COR-L47 (cell line): ENCODE data around the gene ACTG2.
"Not testable (repeated sequence)": the region's sequence is repeated elsewhere in the genome, so short reads cannot be mapped to it uniquely, and the experiment has no call there.

ENCODE experiments used
- DNase-seq: peaks from one replicate; lab custom pipeline; 2025; lab: John Stamatoyannopoulos, UW

The ACTG2 gene

DNA sequence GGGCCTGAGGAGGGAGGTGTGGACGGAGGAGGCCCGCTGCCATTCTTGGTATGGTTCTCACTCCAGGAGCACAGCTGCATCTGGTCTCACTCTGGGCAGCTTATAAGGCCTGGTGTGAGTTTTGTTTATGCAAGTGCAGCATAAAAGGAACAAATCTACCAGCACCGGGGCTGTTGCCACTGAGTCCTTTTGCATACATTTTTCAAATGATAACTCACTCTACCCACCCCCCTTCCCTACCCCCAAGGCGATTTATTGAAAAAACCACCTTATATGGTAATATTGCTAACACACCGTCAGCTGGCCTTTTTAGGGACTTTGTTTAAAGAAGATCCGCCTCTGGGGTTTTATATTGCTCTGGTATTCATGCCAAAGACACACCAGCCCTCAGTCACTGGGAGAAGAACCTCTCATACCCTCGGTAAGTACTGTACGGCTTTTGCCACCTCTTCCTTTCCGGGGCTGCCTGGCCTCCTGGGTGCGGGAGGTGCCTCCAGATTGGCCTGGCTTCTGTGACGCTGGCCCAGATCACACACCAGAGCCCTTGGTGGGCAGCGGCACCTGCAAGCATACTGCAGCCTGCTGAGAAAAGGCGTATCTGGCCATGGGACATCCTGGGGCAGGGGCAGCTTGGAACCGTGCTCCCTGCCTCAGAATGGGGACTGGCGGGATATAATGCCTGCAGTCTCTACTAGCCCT, at the start of gene ACTG2:
ACTG2 (plus strand) TSS at position 378 of the 699 bp plus-strand sequence. CDS start 8,304 bp downstream, outside the sequence.
- no peak for DNase-seq

DNA sequence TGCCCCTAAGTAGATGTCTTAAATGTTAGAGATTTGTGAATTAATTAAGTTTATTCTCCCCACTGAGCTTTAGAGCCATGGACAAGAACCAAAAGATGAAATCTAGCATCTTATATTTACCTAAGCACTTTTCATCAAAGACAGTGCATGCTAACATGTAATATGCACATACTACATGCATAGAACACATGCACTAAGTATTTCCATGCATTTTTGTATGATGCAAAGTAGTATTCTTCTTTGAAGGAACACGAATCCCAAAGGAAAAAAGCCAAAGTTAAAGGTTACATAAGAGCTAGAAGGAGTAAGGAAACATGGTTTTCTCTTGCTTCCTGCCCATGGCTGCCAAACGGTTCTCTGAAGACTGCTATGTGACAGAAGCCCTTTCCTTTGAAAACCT, 48.7 kb upstream of the ACTG2 start:
- DNase-seq = no peak

DNA sequence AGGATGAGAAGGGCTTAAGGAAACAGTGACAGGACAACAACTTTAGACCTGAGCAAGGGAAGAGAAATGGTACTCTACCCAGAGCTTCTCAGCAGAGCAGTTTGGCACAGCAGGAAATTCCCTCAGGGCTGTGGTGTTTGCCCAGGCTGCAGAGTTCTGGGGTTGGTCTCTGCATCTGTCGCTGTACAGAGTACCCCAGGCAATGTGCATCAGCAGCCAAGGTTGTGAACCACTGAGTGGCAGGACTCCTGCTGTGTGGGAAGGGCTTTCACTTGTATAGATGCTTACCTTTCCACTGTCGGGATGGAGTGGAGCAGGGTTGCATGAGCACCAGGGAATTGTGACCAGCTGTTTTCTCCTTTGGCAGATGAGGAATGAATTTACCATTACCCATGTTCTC, 42.8 kb upstream of the ACTG2 start:
- DNase-seq = no peak

DNA sequence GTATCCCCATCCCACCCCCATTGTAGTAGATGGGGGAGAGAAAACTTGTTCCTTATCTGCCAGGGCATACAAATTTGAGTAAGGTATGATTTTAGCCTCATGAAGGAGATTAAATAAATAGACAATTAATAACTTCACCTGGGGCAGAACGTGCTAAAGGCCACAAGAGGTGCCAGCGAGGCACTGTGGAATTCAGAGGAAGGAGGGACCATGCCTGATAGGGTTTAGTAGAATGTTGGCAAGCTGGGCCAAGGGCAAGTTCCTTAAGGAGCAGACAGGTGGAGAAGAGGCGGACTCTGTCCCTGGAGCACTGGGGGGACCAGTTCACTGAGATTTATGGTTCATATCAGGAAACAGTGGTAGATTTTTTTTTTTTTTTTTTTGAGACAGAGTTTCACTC, 41.5 kb upstream of the ACTG2 start:
- no peak for DNase-seq

DNA sequence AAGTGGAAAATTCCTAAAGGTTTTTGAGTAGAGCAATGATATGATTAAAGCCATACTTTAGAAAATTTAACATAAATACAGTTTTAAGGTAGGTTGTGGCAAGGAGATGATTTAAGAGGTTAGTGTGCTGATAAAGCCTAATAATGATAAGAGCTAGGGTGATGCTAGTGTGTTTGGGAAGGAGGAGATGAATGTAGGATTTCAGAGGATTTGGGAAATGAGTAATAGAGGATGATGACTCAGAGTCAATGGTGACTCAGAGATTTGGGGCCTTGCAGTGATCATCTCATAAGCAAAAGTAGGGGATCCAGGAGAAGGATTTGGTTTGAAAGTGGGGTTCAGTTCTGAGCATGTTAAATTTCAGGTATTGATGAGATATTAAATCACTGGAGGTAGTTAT, 40.8 kb upstream of the ACTG2 start:
- no peak for DNase-seq

DNA sequence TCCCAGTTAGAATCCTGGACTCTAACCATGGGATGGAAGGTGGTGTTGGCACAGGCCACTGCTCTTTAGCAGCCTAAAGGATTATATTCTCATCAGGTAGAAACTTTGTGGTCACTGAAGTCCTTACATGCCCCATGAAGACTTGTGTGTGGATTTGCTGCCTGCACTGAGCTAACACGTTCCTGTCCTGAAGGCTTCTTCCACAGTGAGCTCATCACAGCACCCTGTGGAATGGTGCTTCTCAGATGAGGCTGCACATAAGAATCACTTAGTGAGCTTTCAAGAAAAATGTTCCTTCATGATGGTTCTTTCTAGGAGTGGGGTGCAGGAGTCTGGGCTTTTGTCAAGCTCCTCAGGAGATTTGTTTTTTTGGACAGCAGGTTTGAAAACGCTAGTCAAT, 37.3 kb upstream of the ACTG2 start:
- DNase-seq = no peak

DNA sequence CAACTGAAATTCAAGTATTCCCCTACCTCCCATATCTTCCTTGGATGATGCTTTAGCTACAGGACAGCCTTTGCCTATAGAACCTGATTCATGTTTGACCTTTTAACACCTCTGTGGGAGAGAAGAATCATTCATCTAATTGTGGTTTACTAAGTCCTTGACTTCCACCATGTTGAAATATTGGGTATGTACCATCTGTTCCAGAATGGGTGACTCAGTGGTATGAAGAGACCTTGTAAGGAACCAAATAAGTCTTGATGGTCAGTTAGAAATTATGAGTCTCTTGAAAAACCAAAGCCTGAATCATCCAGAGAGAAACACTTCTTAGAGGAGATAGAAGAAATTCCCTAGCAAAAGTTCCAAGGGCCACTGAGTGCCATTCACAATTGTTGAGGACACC, 36.6 kb upstream of the ACTG2 start:
- DNase-seq = no peak

DNA sequence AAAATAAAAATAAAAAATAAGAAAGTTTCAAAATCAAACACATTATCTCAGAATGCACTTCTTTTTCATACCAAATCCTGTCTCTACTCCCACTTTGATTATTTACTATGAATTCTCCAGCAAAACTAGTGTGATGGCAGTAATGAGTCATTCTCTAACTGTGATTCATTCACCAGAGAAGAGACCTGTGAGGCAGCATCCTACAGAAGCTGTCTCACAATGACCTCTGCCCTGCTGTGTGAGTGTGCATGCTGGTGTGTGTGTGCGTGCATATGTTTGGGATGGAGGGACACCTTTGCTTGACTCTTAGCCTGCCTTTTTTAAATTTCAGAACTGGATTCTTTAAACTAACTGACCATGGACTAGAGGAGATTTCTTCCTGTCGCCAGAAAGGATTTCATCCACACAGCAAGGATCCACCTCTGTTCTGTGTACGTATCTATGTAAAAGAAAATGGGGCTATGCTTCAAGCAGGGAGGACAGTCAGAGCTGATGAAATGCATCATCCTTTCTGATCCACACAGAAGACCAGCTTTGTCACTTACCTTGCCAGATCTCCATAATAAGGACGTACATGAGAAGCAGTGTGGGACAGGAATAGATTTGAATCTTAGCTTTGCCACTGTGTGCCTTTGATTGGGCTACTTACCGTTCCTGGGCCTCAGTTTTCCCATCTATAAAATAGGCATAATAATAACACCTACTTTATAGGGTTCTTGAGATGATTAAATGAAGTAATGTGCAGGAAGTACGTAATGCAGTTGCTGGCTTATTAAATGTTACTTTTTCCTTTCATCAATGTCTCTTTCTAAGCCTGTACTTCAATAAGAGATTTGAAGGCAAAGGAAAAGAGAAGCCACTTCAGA, 32.9 kb upstream of the ACTG2 start:
- no peak for DNase-seq

DNA sequence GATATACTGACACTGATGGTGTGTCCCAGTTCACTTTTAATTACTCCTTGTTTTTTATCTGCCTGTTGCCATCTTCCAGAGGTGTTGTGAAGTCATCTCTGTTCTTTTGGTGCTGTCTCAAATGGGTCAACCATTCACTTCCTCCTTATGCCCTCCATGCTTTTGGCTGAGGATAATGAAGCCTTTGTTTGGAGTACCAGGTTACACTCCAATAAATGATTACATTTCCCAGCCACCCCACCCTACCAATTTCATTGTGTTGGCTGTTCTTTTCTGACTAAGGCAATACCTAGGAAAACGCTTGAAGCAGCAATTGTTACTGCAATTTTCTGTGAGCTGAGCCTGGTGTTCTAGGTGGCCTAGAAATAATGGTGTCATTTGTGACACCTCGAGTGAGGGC, 29.8 kb upstream of the ACTG2 start:
- DNase-seq = no peak

DNA sequence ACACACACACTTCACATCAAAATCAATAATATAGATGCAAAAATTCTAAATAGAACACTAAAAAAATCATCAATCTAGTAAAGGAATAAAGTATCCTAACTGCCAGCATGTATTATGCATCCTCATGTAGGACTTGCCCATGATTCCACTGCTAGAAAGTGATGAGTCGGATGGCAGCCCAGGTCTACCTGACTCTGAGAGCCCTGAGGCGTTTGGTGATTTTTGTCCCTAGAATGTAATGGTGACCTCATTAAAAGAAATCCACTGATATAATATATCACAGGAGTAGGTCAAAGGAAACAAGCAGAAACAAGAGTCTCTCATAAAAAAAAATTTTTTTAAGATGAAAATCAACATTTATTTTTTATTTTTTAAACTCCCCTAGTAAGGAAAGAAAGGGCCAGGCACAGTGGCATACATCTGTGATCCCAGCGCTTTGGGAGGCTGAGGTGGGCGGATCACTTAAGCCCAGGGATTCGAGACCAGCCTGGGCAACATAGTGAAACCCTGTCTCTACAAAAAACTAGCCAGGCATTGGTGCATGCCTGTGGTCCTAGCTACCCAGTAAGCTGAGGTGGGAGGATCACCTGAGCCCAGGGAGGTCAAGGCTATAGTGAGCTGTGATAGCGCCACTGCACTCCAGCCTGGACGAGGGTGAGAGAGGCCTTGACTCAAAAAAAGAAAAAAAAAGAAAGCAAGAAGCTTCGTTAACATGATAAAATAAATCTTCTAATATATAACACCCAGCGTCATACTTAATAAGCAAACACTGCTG, 24.4 kb upstream of the ACTG2 start:
- no peak for DNase-seq

DNA sequence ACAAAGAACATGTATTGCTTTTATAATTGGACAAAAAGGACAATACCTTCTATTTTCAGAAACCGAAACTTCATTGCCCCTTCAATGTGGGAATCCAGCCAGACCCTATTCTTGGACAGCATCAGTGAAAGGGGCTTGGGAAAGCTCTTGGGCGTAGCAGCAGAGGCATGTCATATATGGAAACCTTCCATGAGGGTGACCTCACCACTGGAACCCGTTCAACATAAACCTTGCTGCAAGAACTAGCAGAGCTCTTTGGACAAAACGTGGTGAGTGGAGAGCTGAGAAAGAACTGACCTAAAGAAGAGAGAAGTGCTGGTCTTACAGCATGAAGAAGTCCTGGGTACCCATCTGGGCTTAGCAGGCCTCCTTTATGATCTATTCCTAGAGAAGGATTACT, 22.7 kb upstream of the ACTG2 start:
- no peak for DNase-seq

DNA sequence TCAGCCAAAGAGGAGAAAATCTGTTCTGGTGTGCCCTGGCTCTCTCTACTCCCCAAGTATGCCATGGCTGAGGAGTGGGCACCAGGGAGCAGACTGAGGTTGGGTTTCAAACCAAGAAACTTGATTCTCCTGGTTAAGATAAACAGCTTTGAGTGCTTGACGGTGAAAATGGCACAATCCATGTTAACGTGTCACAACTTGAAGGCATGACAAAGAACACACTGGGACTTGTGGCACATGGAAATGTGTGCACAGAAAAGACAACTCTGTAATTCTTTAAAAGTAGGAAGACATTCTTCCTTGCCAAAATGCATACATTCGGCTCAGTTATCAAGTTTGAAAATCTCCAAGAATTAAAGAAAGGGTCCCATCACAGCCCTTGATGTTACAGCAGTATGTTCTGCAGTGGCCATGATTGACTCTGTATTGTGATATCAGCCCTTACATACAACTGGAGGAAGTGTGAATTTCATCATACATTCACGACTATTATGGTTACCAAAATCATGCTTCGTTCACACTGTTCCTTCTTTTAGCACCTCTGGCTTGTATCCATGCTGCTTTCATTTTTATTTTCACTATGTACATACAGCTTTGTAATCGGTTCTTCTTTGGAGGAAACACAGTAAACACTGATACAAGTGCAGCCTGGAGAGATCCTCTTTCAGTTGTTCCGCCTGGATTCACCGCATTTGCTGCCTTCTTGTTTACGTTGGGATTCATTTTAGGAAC, 15.6 kb upstream of the ACTG2 start:
- DNase-seq = no peak

DNA sequence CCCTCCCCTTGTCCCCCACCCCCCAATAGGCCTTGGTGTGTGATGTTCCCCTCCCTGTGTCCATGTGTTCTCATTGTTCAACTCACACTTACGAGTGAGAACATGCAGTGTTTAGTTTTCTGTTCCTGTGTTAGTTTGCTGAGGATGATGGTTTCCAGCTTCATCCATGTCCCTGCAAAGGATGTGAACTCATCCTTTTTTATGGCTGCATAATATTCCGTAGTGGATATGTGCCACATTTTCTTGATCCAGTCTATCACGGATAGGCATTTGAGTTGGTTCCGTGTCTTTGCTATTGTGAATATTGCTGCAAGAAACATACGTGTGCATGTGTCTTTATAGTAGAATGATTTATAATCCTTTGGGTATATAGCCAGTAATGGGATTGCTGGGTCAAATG, 14.8 kb upstream of the ACTG2 start:
- not testable (repeated sequence) for DNase-seq

DNA sequence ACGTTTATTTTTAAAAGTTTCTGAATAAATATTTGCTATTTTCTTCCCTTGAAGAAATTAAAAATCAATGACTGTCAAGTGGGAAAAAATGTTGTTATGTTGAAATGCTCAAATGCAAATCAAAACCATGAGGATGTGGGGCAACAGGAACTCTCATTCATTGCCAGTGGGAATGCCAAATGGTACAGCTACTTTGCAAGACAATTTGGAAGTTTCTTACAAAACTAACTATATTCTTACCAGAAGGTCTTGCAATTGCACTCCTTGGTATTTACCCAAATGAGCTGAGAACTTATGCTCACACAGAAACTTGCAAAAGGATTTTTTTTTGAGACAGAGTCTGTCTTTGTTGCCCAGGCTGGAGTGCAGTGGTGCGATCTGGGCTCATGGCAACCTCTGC, 7.4 kb upstream of the ACTG2 start:
- no peak for DNase-seq

DNA sequence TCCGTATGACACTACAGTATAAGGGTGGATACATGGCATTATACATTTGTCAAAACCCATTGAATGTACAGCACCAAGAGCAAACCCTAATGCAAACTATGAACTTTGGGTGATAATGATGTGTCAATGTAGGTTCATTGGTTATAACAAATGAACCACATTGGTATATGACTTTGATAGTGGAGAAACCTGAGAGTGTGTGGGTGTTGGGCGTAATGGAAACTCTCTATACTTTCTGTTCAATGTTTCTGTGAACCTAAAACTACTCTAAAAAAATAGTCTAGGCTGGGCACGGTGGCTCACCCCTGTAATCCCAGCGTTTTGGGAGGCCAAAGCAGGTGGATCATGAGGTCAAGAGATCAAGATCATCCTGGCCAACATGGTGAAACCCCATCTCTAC, 6.5 kb upstream of the ACTG2 start:
- no peak for DNase-seq

DNA sequence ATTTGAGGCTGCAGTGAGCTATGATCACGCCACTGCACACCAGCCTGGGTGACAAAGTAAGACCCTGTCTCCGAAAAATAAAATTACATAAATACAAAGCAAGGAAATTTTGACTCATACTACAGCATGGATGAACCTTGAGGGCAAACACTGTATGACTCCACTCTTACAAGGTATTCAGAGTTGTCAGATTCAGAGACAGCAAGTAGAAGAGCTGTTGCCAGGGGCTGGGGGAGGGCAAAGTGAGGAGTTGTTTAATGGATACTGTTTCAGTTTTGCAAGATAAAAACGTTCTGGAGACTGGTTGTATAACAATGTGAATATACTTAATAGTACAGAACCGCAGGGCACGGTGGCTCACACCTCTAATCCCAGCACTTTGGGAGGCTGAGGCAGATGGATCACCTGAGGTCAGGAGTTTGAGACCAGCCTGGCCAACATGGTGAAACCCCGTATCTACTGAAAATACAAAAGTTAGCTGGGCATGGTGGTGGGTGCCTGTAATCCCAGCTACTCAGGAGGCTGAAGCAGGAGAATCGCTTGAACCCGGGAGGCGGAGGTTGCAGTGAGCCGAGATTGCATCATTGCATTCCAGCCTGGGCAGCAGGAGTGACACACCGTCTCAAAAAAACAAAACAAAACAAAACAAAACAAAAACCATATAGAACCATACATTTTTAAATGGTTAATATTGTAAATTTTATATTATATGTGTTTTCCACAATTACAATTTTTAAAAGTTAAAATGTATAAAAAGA, 5.0 kb upstream of the ACTG2 start:
- DNase-seq = not testable (repeated sequence)

DNA sequence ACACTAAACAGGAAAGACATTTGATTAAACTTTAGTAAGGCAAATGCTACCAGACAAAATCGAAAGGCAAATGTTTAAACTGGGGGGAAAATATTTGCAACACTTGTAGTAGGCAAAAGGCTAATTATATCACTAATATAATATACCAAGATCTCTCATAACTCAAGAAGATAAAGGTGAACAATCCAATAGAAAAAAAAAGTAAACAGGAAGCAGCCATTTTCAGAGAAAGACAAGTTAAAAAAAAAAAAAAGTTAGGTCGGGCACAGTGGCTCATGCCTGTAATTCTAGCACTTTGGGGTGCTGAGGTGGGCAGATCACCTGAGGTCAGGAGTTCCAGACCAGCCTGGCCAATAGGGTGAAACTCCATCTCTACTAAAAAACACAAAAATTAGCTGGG, 4.4 kb upstream of the ACTG2 start:
- no peak for DNase-seq

DNA sequence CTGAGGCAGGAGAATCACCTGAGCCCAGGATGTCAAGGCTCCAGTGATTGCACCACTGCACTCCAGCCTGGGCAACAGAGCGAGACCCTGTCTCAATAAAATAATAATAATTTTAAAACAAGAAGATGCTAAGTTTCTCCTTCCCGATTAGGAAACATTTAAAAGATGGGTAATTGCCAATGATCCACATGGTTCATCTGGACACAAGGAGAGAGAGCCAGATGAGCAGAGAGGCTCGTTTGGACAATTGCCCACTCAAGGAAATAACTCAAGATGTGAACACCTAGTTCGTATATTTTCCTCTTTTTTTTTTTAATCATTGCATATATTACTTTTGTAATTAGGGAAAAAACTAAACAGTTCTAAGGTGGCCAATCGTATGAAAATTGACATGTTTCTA, 3.6 kb upstream of the ACTG2 start:
- no peak for DNase-seq

DNA sequence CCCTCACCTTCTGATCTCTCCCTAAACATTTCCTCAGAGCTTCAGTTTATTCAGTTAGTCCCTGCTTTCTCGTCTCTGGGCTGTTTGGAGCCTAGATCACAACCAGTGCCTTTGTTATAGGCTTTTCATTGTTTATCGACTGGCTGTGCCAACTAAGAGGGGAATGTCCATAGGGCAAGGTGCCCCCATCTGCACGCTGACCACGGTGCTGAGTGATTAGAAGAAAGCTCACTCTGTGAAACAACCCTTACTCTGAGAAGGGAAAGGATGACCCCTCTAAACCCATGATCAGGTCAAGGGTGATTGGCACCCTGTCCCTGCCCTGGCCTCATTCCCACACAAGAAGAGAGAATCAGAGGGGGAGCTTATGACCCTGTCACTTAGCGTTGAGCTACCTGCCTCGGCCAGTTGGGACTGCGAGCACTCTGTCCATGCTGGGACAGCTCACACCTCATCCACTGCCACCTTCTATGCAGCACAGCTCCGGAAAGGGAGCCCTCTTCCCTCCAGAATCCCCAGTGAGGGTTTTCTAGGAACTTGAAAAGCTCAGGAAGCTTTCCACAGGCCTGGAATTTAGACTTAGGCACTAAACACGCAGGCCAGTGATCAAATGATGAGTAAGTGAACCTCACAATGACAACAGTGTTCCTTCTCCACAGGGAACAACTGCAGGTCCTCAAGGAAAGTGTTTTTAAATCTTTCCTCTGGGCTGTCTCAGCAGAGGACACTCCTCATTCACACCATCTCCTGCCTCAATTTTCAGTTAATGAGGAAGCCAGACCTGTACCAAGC, 2.3 kb upstream of the ACTG2 start:
- no peak for DNase-seq

DNA sequence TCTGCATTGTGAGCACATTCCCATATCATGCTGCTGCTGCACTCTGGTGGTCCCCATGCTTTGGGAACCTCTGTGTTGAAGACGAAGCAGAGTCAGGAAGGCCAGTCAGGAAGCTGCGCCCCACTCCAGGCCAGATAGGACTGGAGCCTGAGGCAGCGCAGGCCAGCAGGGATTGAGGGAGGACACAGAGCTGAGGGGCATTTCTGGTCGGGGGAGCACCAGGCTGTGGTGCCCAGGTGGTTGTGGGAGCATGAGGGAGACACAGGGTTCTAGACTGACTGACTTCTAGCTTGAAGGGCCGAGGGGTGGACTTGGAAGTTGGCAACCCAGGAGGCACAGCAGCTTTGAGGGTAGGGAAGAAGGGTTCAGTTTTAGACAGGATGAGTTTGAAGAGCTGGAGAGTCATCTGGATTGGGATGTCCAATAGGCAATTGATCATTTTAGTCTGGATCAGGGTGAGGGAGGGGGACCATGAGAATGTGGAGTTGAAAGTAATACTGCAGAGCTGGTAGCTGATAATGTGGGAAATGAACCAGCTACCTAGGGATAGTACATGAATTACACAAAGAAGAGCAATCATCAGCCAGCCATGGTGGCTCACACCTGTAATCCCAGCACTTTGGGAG, 1.4 kb upstream of the ACTG2 start:
- DNase-seq = no peak
